GM18909 (cell line): ENCODE data around the gene METAP2.
"Not testable (repeated sequence)": the region's sequence is repeated elsewhere in the genome, so short reads cannot be mapped to it uniquely, and the experiment has no call there.

Experiments used
- ATAC-seq: cut with Tn5 transposase; IDR thresholded peaks from one replicate; pipeline ENCODE4 v1.9.1; 2021; ENCODE audit warnings: mild to moderate bottlenecking; ENCODE audit not compliant: unreplicated experiment, poor library complexity

Gene METAP2

DNA sequence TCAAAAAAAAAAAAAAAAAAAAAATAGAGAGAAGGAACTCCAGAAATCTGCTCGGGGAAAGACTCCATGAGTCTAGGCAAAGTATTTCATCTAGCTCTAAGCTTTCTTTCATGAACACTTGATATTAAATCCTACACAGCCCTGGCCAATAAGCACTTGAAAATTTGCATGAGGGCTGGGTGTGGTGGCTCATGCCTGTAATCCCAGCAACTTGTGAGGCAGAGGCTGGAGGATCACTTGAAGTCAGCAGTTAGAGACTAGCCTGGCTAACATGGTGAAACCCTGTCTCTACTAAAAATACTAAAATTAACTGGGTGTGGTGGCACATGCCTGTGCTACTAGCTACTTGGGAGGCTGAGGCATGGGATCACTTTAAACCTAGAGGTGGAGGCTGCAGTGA is 13.1 kb upstream of the METAP2 start:
- no peak for ATAC-seq

DNA sequence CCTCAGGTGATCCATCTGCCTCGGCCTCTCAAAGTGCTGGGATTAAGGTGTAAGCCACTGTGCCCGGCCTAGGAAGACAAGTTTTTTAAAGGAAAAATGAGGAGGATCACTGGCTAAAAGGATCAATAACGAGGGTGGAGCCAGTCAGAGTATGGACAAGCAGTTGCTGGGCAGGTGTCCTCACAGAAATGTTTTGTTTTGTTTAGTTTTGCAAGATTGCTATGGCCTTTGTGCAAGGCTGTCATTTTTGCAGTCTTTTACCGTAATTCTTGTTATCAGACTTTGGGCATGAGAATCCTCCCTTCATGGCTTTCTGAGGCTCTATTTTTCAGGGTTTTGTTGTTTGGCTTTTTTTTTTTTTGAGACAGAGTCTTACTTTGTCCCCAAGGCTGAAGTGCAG is 11.9 kb upstream of the METAP2 start:
- no peak for ATAC-seq

GRCh38 chr12:95462551-95462950 is 11.4 kb upstream of the METAP2 start:
- no peak for ATAC-seq

- no peak for ATAC-seq
Observed at GRCh38 chr12:95463050-95463449, 10.9 kb upstream of the METAP2 start.

DNA sequence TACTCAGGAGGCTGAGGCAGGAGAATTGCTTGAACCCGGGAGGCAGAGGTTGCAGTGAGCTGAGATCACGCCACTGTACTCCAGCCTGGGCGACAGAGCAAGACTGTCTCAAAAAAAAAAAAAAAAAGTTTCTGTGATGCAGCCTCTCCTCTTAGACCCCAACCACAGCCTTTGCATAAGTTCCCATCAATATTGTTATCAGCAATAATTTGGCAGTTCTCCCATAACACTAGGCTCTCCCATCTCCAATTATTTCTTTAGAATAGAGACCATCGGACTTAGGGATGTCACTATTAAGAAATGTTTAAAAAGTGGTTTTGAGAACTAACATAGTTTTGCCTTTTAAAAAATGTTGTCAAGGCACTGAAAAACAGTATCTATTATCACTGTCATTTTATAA is 10.2 kb upstream of the METAP2 start:
- not testable (repeated sequence) for ATAC-seq

GRCh38 chr12:95465275-95465674 is 8.7 kb upstream of the METAP2 start:
- ATAC-seq = no peak

- no peak for ATAC-seq
Observed at GRCh38 chr12:95470300-95470699, 3.7 kb upstream of the METAP2 start.

DNA sequence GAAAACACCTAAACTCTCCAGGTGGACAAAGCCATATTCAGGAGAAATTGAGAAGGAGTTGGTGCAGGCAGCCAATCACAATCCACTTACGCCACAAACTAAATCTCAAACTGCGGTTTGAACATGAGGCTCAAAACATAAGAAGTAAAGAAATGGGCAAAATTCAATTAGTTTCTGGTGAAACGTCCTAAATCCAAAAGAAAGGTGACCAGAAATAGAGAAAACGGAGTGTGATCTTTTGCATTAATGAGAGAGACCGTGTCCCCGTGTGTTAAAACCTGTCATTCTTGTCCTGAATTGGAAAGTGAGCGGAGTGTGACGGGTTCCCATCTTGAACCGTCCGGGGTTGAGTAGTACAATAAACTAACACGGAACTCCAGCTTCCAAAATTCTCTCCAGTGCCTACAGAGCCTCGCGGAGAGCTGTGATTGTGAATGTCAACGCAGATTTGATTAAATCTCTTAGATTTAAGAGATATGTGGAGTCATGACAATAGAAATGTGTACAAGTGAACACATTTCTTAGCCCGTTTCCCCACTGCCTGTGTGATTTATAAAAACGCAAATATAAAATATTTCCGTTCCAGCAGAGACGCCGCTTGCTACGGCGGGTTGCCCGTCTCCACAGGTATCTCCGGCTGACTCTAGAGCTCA is 595 bp upstream of the METAP2 start:
- peak; percentile 37 for ATAC-seq

- no peak for ATAC-seq
Observed at GRCh38 chr12:95474660-95474958, 657 bp downstream of the METAP2 start.

DNA sequence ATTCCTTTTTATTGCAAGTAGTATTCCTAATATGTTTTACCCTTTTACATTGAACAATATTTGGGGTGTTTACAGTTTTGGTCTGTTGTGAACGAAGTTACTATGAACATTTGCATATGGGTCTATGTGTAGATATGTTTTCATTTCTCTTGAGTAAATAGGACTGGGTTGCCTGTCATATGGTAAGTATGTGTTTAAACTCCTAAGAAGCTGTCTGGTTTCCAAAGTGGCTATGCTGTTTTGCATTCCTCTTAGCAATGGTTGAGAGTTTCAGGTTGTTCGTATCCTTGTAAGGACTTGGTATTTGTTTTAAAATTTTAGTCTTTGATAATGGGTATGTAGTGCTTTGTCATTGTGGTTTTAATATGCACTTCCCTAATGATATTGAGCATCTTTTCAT is 6.3 kb downstream of the METAP2 start:
- no peak for ATAC-seq

DNA sequence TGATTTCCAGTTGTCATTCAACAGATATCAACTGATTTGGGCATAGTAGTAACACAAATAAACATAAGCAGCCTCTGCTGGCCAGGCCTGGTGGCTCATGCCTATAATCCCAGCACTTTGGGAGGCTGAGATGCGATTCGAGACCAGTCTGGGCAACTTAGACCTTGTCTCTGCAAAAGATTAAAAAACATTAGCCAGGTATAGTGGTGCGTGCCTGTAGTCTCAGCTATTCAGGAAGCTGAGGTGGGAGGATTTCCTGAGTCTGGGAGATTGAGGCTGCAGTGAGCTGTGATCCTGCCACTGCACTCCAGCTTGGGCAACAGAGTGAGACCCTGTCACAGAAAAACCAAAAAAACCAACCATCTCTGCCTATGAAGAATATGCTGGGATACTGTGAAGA is 7.1 kb downstream of the METAP2 start:
- ATAC-seq = no peak

GRCh38 chr12:95481888-95482287 is 7.9 kb downstream of the METAP2 start:
- ATAC-seq = no peak

DNA sequence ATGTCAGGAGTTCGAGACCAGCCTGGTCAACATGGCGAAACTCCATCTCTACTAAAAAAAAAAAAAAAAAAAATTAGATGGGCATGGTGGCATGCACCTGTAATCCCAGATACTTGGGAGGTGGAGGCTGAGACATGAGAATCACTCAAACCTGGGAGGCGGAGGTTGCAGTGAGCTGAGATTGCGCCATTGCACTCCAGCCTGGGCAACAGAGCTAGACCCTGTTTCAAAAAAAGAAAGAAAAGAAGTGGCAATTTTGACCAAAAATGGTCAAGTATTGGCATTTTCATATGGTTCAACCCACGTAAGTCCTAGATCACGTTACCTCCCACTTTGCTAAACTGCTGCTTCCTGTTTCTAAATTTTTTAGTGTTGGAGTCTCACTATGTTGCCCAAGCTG is 8.6 kb downstream of the METAP2 start:
- ATAC-seq = not testable (repeated sequence)

DNA sequence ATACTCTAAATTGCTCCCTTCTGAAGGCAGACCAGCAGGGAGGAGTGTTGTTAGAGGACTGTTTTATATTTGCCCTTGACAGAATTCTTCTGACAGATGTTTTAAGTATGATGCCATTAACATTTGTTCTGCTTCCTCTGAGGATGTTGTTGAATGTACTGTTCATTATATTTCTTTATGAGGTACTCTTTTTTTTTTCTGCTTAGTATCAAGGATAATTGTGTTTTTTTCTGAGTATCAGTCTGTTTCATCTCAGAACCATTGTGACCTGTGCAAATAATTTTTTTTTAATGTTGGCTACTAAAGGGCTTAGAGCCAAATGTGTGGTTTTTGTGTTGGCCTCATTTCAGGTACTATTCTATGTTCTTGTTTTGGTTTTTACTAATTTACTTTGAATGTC is 10.6 kb downstream of the METAP2 start:
- no peak for ATAC-seq

DNA sequence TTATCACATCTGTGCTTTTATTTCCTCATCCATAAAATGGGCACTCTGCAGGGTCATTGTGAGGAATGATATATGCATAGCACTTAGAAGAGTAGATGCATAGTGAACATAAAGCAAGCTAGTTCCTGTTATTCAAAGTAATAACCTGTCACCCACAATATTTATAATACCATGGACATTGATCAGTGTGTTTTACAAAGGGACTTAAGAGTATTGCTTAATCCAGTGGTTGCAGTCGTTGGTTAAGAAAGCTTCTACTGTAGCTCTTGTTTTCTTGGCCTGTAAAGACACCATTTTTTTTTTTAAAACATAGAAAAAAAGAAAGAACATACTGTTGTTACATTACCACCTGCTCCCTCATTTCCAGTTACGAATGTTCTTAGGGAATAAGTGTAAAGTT is 13.1 kb downstream of the METAP2 start:
- no peak for ATAC-seq

DNA sequence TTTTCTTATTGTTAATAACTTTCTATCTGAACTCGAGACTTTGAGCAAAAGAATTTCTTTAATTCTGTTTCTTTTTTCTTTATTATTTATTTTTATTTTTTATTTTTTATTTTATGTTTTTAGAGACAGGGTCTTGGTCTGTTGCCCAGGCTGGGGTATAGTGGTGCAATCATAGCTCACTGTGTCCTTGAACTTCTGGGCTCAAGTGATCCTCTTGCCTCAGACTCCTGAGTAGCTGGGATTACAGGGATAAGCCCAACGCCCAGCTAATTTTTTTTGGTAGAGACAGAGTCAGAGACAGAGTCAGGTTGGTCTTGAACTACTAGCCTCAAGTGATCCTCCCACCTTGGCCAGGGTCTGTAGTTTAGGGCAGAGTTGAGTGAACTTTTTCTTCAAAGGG is 18.5 kb downstream of the METAP2 start:
- no peak for ATAC-seq

DNA sequence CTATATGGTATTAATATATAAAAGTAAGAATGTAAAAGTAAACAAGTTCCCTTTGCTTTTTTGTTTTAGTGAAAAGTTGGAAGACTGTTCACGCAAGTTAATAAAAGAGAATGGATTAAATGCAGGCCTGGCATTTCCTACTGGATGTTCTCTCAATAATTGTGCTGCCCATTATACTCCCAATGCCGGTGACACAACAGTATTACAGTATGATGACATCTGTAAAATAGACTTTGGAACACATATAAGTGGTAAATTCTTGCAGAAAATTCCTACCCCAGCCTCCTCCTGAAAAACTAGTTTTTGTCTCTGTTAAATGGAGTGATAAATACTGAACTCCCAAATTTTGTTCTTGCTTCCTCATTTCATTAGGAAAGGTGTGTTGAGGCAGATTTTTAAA is 20.9 kb downstream of the METAP2 start:
- no peak for ATAC-seq

DNA sequence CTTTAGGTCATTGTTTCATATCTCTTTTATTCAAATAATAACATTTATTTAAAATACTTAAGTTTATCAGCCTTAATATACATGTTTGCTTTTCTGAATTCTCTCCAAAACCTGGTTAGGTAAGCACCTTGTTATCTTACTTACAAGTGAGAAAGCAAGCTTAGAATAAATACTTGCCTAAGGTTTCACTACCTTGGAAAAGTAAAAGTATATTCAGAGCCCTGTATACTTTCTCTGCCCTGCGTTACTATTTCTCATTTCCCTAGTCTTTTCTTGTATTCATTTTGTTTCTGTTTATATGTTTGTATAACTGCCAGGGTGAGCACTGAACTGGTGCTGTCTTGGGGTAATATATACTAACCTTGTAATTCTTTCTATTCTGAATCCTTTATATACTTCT is 21.5 kb downstream of the METAP2 start:
- ATAC-seq = no peak

DNA sequence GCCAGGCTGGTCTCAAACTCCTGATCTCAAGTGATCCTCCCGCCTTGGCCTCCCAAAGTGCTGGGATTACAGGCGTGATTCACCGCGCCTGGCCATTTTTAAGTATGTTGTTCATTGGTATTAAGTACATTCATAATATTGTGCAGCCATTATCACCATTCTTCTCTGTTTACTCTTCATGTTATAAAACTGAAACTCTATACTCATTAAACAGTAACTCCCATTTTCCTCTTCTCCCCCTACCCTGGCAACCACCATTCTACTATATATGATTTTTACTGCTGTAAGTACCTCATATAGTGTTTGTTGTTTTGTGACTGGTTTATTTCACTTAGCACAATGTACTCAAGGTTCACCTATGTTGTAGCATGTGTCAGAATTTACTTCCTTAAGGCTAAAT is 23.1 kb downstream of the METAP2 start:
- no peak for ATAC-seq

GRCh38 chr12:95498968-95499367 is 25.0 kb downstream of the METAP2 start:
- ATAC-seq = no peak

DNA sequence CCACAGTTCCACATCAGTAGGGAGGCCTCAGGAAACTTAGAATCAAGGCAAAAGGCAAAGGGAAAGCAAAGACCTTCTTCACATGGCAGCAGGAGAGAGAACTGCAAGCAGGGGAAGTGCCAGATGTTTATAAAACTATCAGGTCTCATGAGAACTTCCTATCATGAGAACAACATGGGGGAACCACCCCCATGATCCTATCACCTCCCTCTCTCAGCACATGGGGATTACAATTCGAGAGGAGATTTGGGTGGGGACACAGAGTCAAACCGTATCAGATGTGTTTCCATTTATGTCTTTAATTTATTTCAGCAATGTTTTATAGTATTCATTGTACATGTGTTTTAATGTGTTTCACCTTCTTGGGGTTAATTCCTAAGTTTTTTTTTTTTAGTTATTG is 25.8 kb downstream of the METAP2 start:
- no peak for ATAC-seq

- no peak for ATAC-seq
Observed at GRCh38 chr12:95504140-95504539, 30.2 kb downstream of the METAP2 start.

- ATAC-seq = no peak
Observed at GRCh38 chr12:95505039-95505438, 31.1 kb downstream of the METAP2 start.
